ENCODE data around the gene FAM156A. TPM values are rescaled to one million over a fixed set of nuclear protein-coding genes. Genes with fewer than 3 reads are reported as not detected.

The FAM156A gene
- total and polyA plus RNA-seq, 4 donors: 5.8 to 40.3 (median 22.1) TPM

Other genes starting within 250 kb of the FAM156A start
- not detected for gene SSX2B, start 207.3 kb downstream of the FAM156A start, total RNA-seq
- gene SSX2B, start 207.3 kb downstream of the FAM156A start, polyA plus RNA-seq: not detected
- not detected for gene SPANXN5, start 161.1 kb downstream of the FAM156A start, total RNA-seq
- not detected for gene SPANXN5, start 161.1 kb downstream of the FAM156A start, polyA plus RNA-seq
- not detected for gene XAGE5, start 147.2 kb downstream of the FAM156A start, total RNA-seq
- not detected for gene XAGE5, start 147.2 kb downstream of the FAM156A start, polyA plus RNA-seq
- gene XAGE3, start 90.4 kb downstream of the FAM156A start, total RNA-seq: not detected
- gene XAGE3, start 90.4 kb downstream of the FAM156A start, polyA plus RNA-seq: not detected
- gene FAM156B, start 61.2 kb downstream of the FAM156A start, total RNA-seq: 10 to 100 TPM; 14.1 to 21.5 TPM
- gene FAM156B, start 61.2 kb downstream of the FAM156A start, polyA plus RNA-seq: 100 to 1,000 TPM in 1 of 2 donors, 1 to 10 TPM in 1; 4.0 to 126 TPM
- gene GPR173, start 90.3 kb upstream of the FAM156A start, total RNA-seq: 1 to 10 TPM; 4.0 to 7.1 TPM
- gene GPR173, start 90.3 kb upstream of the FAM156A start, polyA plus RNA-seq: 1 to 10 TPM in 1 of 2 donors, under 1 TPM in 1; under 0.01 to 1.6 TPM
- 10 to 100 TPM; 65.0 to 89.3 TPM for gene TSPYL2, start 123.8 kb upstream of the FAM156A start, total RNA-seq
- gene TSPYL2, start 123.8 kb upstream of the FAM156A start, polyA plus RNA-seq: 100 to 1,000 TPM in 1 of 2 donors, 10 to 100 TPM in 1; 29.3 to 256 TPM
- 10 to 100 TPM; 16.6 to 27.7 TPM for gene KANTR, start 135.6 kb upstream of the FAM156A start, total RNA-seq
- 1 to 10 TPM; 1.6 to 9.4 TPM for gene KANTR, start 135.6 kb upstream of the FAM156A start, polyA plus RNA-seq